GM18870 (cell line): ENCODE data around the gene SCN9A.
"Not testable (repeated sequence)": the region's sequence is repeated elsewhere in the genome, so short reads cannot be mapped to it uniquely, and the experiment has no call there.

Source experiments
- ATAC-seq: cut with Tn5 transposase; IDR thresholded peaks from one replicate; pipeline ENCODE4 v1.9.1; 2021; ENCODE audit warnings: moderate library complexity; ENCODE audit not compliant: unreplicated experiment

Gene SCN9A

DNA sequence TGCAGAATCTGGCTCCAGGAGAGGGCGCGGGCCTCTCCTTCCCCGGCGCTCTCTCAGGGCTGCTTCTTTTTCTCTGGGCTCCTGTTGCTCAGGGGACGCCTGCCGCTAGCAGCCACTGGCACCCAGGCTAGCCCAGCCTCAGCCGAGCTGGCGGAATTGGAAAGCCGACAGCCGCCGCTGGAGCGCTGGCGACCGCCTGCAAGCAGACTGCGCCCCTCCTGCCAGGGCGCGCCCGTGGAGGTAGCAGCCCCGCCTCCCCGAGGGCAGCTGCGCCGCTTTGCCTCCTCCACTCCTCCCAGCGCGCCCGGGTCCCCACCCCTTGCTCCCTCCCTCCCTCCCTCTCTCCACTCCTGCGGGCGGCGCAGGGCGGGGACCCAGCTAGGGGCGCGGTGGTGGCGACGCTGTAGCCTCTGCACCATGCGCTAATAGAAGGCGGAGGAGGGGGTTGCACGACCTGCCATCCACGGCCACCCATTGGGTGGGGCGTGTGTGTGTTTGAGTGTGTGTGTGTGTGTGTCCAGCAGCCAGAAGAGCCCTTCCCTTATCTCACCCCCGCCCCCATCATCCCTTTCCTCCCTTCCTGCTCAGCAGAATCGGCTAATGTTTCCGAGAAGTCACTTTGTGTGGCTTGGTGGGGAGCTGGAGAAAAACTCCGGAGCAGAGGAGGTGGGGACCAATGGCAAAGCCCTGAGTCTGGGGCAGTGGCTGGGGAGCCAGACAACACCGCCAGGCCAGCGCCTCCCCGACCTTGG, at the start of gene SCN9A:
Gene SCN9A (minus strand): TSS at position 209 of the 752 bp plus-strand sequence. CDS start 64,188 bp downstream, outside the sequence.
- ATAC-seq: no peak

DNA sequence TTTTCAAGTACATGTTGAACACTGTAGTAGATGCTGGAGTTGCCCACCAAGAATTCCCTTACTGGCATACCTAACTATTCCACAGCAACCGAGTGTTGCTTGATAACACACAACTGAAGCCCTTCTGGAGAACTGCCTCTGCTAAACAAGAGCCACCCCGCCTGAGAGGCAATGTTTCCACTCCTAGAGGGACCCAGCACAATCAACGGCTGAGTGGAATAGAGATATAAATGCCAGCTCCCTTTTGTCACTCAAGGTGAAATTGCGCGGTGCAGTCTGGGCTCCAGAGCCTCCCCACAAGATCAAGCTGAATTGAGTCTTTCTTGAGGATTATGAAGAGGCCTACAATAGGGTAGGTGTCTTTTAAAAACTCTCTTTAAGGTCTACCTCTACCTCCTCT, 49.1 kb upstream of the SCN9A start:
- no peak for ATAC-seq

DNA sequence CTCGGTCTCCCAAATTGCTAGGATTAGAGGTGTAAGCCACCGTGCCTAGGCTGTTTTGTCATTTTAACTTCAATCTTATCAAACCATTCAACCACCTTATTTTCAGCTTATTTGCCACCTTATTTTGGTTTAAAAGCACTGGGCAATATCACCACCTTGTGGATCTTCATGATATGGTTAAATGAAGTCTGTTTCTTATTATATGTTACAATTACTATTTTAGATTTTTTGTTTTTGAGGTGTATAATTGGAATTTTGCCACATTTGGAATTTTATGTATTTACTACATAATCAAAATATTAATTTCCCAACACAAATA, 43.8 kb upstream of the SCN9A start:
- no peak for ATAC-seq

DNA sequence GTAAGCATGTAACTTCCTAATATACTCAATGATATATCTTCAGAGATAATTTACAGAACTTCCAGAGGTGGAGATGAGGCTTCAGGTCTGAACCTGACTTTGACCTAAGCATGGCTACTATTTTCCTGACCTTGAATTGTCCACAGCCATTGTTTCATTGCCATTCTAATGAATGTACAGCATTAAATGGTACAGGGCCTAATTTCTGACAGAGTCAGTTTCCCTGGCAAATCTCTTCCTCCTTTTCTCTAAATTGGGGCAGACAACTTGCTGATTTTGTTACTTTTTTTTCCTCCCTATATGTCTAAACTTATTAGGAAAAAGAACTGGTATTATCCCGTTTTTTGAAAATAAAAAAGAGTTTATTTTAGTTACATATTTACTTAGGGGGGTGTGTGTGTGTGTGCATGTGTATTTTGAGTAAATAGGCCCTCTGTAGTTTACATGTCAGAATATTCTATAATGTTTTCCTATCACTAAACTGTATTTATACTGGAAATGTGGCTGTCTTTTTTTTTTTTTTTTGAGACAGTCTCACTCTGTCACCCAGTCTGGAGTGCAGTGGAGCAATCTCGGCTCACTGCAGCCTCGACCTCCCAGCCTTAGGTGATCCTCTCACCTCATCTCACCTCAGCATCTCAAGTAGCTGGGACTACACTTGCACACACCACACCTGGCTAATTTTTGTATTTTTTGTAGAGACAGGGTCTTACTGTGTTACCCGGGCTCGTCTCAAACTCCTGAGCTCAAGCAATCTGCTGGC, 43.3 kb upstream of the SCN9A start:
- ATAC-seq: no peak

DNA sequence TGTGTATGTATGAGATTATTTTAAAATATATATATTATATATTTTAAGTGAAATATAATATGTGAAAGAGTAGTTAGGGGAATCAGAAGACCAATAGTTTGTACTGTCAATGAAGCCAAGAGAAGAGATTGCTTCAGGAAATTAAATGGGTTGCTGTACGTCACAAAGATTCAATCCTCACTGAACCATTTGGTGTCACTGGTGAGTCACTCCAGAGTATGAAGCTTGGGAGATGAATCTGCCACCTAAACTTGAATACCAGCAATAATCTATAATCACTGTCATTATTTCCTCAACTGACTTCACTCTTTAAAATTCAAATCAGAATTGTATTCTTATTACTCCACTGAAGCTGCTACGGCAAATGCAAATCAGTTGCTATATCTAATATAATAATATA, 41.9 kb upstream of the SCN9A start:
- no peak for ATAC-seq

DNA sequence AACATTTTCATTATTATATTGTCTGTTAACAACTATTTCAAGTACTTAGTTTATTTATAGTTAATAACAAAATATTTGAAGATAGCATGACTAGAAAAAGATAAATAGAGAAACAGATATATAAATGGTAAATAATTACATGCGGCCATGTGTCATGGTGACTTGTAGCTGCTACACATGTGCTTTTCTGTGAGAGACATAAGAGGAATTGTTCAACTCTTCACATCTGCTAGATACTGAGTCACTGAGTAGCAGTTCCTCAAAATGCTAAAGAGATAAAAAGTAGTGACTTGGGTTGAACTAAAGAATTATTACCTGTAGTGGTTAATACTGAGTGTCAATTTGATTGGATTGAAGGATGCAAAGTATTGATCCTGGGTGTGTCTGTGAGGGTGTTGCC, 37.5 kb upstream of the SCN9A start:
- ATAC-seq: no peak

DNA sequence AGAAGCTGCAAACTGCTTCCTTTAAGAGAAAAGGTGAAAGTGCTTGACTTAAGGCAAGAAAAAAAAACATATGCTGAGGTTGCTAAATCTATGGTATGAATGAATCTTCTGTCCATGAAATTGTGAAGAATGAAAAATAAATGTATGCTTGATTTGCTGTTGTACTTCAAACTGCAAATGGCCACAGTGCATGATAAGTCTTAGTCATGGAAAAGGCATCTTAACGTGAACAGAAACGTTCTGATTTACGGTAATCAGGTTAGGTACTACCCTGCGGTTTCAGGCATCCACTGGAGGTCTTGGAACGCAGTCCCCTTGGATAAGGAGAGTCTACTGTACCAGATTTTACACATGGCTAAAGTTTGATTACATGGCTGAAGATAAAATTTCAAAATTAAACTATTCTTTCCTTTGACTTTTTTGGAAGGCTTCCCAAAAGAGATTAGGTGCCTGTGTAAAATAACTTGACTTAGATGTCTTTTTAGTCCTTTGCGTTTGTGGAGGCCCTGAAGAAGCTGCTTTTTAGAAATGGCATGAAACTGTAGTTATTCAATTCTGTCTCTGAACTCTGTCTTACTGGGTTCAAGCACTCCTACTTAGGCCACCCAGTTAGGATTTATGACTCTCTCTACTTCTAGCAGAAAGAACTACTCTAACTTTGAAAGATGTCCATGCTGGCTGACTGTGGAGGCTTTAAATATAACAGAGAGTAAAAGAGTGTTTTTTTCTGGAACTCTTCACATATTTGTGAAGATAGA, 35.9 kb upstream of the SCN9A start:
- ATAC-seq: no peak

DNA sequence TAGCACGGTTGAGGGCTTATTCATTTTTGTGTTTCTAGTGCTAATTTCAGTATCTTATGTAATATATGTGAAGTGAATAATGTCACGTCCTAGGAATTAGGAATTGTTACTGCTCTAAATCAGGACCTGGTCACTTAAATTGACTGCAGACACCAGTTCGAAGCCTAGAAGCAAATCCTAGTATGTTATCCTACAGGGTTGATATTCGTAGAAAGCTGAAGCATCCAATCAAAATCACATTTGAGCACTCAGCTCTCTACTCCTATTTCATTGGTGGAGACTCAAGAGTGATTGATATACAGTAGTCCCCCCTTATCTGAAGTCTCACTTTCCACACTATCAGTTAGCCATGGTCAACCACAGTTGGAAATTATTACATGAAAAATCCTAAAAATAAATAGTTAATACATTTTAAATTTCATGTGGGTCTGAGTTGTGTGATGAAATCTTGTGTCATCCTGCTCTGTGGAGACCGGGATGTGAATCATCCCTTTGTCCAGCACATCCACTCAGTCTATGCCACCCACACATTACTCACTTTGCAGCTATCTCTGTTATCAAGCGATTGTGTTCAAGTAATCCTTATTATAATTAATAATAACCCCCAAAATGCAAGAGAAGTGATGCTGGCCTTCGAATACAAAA, 35.2 kb upstream of the SCN9A start:
- no peak for ATAC-seq

DNA sequence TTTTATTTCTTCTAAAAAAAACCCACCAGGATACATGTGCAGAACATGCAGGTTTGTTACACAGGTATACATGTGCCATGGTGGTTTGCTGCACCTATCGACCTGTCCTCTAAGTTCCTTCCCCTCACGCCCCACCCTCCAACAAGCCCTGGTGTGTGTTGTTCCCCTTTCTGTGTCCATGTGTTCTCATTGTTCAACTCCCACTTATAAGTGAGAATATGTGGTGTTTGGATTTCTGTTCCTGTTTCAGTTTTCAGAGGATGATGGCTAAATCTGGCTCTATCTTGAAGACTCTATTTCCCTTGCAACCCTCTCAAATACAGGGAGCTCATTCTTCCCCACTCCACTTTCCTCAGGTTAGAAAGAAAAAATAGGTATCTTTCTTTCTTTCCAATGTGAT, 32.0 kb upstream of the SCN9A start:
- ATAC-seq: not testable (repeated sequence)

DNA sequence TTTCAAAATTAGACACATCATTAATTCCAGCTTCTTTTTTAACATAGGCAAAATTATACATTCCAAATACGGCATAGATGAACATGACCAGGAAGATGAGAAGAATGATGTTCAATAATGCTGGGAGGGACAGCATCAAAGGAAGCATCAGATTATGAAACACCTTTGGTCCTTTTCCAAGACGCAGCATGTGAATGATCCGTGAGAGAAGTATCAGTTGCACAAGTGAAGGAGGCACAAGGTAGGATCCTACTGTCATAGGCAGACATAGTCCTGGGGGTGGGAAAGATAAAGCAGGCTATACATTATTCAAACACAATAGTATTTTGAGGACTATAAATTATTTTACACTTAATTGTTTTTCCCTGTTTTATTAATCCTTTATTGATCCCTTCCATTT, 30.6 kb upstream of the SCN9A start:
- ATAC-seq: no peak

DNA sequence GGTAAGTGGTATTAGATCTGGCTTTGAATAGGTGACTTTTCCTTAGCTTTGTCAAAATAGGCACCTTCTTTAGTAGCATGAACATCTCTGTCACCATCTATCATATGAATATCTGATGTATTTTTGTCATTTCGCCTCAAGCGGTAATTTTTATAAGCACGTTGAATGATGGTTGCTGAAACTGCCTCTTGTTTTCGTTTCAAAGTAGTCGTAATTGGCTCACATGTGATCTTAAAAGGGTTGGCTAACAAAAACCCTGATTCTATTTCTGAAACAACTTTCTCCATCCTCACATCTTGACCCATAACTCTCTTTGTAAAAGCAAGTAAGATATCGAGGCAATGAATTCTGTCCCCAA, 29.8 kb upstream of the SCN9A start:
- ATAC-seq: no peak

DNA sequence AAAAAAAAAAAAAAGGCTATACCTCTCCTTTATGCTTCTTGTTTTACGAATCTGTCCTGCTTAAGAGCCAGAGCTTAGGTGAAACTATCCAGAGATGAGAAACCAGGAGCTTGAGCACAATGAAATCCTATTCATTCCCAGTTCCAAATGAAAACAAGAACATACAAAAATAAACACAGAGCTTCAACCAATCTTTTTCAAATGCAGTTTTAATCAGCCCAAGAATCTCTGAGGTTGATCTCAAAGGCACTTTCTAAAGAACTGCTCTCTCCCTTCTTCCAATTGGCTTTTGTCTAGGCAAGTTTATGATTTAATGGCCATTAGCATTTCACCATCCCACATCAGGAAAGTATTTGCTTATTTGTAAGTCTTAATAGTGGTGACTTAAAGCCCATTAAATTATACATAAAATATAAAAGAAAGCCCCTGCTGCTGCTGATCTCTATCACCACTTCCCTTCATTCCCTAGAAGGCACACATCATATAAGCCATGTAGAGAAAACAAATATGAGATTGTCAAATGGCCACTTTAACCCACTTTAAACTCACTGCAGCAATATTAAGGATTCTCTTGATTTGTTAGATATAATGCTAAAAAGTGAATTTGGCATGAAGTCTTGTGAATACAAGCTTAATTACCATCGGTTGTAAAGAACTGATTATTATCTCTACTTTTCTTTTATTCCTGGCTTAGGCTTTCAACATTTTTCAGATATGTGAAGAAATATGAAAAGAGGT, 29.3 kb upstream of the SCN9A start:
- no peak for ATAC-seq

DNA sequence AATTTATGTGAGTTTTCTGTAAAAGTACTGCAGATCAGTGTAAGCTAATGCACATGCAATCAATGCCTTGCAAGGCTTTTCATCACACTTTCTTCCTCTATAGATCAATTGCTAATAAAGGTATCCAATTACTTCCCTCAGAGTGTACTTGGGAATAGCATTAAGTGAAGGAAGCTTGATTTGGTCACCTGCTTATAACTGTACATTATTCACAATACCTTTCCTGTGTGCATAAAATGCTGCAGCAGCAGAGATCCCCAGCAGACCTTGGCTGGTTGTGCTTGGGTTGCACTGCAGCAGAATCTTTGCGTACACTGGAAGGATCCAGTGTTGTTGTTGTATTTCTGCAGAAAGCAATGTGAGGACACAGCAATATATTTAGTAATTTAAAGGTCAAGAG, 18.5 kb upstream of the SCN9A start:
- ATAC-seq: no peak

DNA sequence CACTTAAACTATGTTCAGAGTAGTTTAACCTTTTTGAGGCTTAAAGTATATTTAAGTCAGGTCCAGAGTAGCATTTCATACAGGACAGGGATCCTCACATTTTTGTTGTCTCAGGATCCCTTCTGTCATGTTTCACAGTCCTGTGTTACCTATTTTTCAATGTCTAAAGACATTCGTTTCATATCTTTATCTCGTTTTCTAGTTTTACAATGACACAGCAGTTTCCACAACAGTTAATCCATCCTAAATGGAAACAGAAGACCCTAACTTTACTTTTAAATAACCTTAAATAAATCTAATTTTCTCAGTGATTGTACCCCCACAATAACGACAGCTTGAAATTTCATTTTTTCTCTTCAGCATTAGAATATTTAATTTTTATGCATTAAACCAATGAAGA, 17.3 kb upstream of the SCN9A start:
- no peak for ATAC-seq

DNA sequence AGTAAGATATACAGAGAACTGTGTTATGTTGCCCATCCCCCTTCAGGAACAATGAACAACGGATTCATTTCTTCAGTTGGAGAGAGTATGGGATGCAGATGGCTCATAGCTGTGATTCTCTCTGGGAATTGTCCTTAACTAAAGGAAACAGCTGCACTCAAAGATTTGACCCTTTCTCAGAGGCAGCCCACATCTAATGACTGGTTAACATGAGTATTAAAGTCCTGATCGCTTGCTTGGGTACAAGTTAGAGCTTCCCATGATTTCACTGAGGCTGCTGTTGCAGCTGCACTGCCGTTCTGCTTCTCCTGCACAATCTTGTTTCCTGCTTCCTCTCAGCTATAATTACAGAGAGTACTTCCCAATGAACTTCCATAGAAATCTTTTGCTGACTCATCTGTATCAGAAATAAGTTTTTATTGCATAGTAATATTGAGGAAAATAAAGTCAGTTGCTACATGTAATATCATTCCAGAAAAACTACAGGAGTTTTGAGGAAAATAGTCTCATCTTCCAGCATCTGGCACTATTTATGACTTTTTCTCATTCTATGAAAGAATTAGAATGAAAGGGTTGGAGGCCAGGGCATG, 12.8 kb upstream of the SCN9A start:
- ATAC-seq: no peak

DNA sequence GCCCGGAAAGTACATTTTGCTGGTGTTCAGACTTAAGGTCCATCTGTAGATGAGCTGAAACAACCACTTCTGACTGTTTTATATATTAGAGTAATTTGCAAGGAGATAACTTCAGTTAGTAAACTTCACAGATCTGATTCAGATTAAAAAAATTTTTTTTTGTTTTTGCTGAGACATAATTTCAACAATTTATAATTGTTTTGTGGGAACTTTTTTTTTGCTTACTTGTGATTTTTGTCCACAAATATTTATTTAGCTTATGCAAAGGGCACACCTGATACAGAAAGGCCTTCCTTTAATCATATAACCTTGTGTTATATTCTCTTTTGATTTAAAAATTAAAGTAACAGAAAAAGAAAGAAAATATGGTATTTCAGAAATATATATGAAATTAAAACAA, 9.6 kb upstream of the SCN9A start:
- no peak for ATAC-seq

DNA sequence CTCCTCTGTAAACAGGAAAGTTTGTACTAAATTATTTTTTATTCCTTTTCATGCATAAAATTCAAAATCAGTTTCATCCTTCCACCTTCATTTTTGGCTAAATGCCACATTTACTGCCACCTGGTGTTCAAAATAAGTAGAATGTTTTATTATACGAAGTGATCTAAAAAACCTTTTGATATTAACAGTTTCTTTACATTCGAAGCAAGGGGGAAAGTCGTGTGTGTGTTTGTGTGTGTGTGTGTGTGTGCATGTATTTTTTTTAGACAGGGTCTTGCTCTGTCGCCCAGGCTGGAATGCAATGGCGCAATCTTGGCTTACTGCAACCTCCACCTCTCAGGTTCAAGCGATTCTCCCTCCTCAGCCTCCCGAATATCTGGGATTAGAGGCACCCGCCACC, 9.0 kb upstream of the SCN9A start:
- ATAC-seq: no peak

DNA sequence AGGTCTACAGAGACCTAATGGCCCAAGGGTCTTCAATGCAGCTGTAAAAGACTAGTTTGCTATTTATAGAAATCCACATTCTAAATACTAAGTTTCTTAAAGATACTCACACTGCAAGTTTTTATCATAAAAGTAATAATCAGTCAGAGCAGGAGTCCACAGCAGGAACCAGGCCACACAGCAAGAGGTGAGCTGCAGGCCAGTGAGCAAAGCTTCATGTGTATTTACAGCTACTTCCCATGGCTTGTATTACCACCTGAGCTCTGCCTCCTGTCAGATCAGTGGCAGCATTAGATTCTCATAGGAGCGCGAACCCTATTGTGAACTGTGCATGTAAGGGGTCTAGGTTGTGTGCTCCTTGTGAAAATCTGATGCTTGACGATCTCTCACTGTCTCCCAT, 6.7 kb upstream of the SCN9A start:
- no peak for ATAC-seq

DNA sequence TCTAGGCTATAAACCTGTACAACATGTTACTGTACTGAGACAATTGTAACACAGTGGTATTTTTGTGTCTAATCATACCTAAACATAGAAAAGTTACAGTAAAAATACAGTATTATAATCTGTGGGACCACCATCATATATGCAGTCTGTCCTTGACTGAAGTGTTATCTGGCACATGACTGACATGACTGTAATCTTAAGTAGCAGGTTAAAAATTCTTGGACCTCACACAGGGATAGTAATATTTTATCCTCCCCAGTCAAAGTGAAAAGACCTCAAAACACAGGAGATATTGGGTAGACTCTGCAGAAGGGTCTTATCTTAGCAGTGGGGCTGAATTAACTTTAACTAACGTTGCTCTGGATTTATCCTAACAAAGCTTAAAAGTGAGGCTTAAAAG, 4.9 kb upstream of the SCN9A start:
- ATAC-seq: no peak

DNA sequence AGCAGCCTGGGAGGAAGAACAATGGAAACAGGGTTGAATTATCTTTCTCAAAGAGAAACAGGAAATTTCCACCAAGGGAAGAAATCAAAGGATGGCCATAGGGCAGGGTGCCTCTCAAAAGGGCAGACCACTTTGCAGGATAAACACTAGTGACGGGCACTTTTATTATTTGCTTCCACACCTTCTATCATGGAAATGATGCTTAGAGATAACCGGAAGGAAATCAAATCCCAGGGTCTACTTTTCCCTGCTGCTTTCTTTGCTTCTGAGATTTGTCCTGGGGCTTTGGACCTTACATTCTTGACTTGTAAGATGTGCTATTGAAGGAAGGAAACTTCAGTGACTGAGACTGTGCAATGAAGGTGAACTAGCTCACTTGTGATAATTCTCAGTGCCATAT, 1.1 kb upstream of the SCN9A start:
- ATAC-seq: no peak

DNA sequence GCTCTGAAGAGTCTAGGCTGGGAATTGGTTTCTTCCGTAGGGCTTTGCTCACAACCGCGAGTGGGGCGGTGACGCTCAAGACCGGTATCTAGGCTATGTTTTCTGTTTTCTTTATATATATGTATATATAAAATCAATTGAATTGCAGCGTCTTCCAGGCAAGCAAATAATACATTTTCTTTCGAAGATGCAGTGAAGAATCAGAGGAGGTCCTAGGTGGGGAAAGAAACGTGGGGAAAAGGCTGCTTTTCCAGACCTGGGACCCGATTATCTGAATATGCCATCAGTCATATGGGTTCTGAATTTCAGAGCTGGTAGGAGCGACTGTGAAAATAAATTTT, 714 bp upstream of the SCN9A start:
- ATAC-seq: no peak
